Esophagus (tissue), 2 donors: ENCODE measurements around the gene GALNT9. TPM values are rescaled to one million over a fixed set of nuclear protein-coding genes. Genes with fewer than 3 reads are reported as not detected.

Experiments
- H3K27ac ChIP-seq, 2 donors: one replicate each; pipeline ENCODE4 v1.5.1; 2013; ENCODE audit warnings: low read depth in 2 of 2, mild to moderate bottlenecking in 2 of 2, inconsistent platforms in 1 of 2, low read length in 1 of 2, moderate library complexity in 1 of 2
- H3K27me3 ChIP-seq, 2 donors: one replicate each; pipeline ENCODE4 v1.6.1; 2013; ENCODE audit warnings: low read length in 2 of 2, control low read depth in 1 of 2, mild to moderate bottlenecking in 1 of 2; ENCODE audit not compliant: insufficient read depth in 2 of 2, control insufficient read depth in 1 of 2
- H3K36me3 ChIP-seq, 2 donors: one replicate each; pipeline ENCODE4 v1.6.1; 2013; ENCODE audit warnings: low read length in 1 of 2; ENCODE audit not compliant: control insufficient read depth in 2 of 2, insufficient read depth in 2 of 2
- H3K4me1 ChIP-seq, 2 donors: one replicate each; pipeline ENCODE4 v1.6.1; 2013; ENCODE audit warnings: low read length in 1 of 2; ENCODE audit not compliant: control insufficient read depth in 2 of 2, insufficient read depth in 2 of 2
- H3K4me3 ChIP-seq, 2 donors: one replicate each; pipeline ENCODE4 v1.5.1; 2013; ENCODE audit warnings: low read length in 2 of 2, mild to moderate bottlenecking in 2 of 2, low read depth in 1 of 2, moderate library complexity in 1 of 2
- H3K9me3 ChIP-seq, 2 donors: one replicate each; pipeline ENCODE4 v1.6.1; 2013; ENCODE audit warnings: mild to moderate bottlenecking in 2 of 2, low read depth in 1 of 2, low read length in 1 of 2, moderate library complexity in 1 of 2; ENCODE audit not compliant: control insufficient read depth in 2 of 2, insufficient read depth in 1 of 2
- WGBS, 2 donors: extraction: QIAGEN DNeasy Blood & Tissue Kit; methylation state at CpG; one replicate each; pipeline ENCODE4 v1.1.7; 2013; 5-methylcytosine and 5-hydroxymethylcytosine counted together
- polyA plus RNA-seq, 2 donors: library from polyadenylated mRNA; stranded (reverse); fragments of 200-250 nt; gene quantifications; one replicate each; pipeline ENCODE4 v1.2.3, GENCODE V29; 2013
- donor health status: healthy with polysubstance abuse.
- donor health status: Bipolar disorder and iron deficiency.

GALNT9 gene
- polyA plus RNA-seq, 2 donors = not detected

DNA sequence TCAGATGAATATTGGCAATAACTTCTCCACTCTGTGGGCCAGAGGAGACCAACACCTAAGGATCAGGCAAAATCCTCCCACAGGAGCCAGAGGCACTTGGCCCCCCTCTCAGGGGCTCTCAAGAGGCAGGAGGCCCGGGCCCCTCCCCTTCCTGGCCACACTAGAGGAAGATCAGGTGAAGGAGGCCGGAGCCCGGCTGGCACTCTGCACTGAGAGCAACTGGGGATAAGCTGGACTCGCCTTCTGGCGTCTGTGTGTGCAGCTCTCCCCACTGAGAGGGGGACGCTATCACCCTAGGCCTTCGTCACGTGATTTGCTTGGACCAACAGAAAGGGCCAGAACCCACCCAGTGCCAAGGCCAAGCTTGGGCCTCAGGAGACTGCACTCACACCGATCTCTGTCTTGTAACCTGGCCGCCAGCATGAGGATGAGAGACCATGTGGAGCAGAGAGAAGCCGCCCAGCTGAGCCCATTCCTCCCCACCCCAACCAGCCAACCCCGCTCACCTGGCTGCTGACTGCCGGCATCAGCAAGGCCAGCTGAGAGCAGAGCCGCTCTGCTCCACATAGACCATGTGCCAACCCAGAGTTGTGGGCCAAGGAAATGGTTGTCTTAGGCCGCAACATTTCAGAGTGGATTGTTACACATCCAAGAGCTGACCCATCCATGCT lies 121.1 kb downstream of the GALNT9 start:
- H3K27me3 ChIP-seq = peaks cover 0 to 11% of the 10 kb centered on the region in 2 donors
- no peak overlapping the region for H3K4me3 ChIP-seq
- H3K9me3 ChIP-seq = peaks cover 0 to 6% of the 10 kb centered on the region in 2 donors
- peaks cover 3 to 12% of the 10 kb centered on the region in 2 donors for H3K4me1 ChIP-seq
- no peaks in the 10 kb centered on the region for H3K36me3 ChIP-seq
- no peak overlapping the region for H3K27ac ChIP-seq
- WGBS, 2 donors = 91 to 95% methylated on average over 15 of the region's 15 CpGs

DNA sequence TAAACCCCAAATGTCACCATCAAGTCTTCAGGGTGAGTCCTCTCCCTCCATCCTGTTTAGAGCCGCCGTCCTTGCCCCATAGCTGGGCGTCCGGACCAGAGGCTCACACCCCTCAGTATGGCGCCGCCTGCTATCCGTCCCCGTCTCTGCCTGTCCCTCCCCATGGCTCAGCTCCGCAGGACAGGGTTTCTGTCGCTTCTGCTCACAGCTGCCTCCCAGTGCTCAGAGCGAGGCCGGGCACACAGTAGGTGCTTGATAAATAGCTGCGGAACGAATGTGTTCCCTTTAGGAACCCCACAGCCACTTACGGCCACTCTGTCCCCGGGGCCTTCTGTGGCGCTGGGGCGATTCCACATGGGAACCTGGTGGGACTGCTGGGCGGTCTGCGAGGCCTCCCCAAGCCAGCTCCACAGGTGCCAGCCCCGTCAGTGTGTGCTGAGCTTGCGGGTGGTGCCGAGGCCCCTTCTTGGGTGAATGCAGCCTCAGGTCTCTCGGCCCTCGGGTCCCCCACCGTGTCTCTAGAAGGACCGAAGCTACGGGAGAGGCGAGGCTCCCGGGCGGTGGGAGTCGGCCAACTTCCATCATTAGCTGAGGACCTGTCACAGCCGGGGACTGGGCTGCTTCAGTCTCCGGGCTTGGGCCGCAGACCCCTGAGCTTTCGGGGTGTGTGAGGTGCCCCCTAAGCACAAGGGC lies 122.2 kb downstream of the GALNT9 start:
- no peaks in the 10 kb centered on the region for H3K36me3 ChIP-seq
- no peak overlapping the region for H3K27ac ChIP-seq
- peaks cover 0 to 8% of the 10 kb centered on the region in 2 donors for H3K9me3 ChIP-seq
- no peak overlapping the region for H3K4me3 ChIP-seq
- H3K27me3 ChIP-seq = peaks cover 0 to 11% of the 10 kb centered on the region in 2 donors
- 82 to 87% methylated on average over 36 of the region's 36 CpGs for WGBS, 2 donors
- peaks cover 3 to 12% of the 10 kb centered on the region in 2 donors for H3K4me1 ChIP-seq

DNA sequence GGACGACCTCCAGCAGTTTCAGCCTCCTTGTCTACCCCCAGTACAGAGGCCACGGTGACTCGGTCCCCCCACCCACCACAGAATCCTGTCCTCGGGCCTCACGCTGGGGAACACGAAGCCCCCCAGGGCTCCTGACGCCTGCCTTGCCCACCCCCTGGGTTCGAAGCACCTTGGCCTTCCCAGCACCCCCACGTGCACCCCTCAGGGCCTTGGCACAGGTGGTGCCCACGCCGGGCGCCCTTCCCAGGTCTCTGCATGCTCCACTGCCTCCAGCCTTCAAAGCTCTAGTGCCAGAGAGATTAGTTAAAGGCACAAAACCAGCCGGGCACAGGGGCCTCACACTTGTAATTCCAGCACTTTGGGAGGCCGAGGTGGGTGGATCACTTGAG lies 123.3 kb downstream of the GALNT9 start:
- 30 to 43% methylated on average over 14 of the region's 14 CpGs for WGBS, 2 donors
- H3K36me3 ChIP-seq = no peaks in the 10 kb centered on the region
- peaks cover 0 to 11% of the 10 kb centered on the region in 2 donors for H3K27me3 ChIP-seq

DNA sequence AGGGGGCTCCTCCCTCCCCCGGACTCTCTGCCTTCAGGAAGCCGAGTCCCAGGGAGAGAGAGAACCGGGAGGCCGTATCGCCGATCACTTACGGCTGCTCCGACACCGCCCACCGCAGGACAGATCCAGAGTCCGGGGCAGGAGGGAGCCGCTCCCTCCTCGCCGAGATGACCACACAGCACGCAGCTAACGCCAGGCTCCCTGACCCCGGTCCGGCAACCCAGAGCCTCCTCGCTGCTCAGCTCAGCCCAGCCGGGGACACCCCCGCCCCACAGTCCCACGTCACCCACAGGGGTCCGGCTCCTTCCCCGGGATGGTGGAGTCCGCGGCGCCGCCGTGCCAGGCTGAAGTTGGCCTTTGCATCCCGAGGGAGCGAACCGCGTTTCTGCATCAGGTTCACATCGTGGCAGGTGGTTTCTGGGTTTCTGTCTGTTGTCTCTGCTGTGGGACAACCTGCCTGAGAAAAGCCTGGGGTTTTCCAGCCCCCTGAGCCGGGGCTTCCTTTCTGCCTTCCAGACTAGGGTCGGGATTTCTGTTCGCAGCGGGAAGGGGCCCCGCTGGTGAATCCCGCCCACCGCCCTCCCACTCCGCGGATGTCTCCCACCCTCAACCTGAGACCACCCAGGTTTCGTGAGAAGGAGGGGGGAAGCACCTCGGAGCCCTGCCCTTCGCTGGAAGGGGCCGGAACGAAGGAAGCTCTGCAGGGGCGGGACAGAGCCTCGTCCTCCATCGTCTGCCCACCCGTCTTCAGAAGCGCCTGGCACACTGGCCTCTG lies 123.9 kb downstream of the GALNT9 start:
- H3K4me1 ChIP-seq = peaks cover 3 to 10% of the 10 kb centered on the region in 2 donors
- no peak overlapping the region for H3K4me3 ChIP-seq
- H3K36me3 ChIP-seq = no peaks in the 10 kb centered on the region
- H3K9me3 ChIP-seq = peaks cover 0 to 8% of the 10 kb centered on the region in 2 donors
- H3K27ac ChIP-seq = no peak overlapping the region
- WGBS, 2 donors = 3 to 4% methylated on average over 48 to 53 of the region's 53 CpGs
- peaks cover 0 to 11% of the 10 kb centered on the region in 2 donors for H3K27me3 ChIP-seq

More for the DNA sequence above, 123.3 kb downstream of the GALNT9 start:
- Histone ChIP-seq H3K9me3 (peaks cover 0 to 8% of the 10 kb centered on the region in 2 donors), H3K27ac (no peak overlapping the region), H3K4me3 (no peak overlapping the region), H3K4me1 (peaks cover 3 to 12% of the 10 kb centered on the region in 2 donors)

DNA sequence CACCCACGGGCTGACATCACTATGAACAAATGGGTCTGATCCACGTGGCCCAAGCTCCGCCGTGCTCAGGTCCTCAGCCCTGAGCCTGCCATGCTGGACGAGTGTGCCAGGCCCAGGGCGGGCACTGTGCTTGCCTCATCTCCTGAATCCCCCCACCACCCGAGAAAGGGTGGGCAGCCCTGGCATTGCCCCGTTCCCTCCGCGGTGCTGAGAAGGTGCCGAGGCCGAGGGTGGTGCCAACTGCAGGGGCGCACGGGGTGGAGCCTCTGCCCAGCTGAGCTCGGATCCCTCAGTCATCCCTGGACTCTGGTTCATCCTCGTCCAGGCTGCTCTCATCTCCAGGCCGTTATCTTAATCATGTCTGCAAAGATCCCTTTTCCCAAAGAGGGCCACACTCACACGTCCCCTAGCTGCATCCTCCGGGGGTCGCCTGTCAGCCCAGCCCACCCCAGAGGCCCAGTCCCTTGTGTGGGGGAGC lies 124.6 kb downstream of the GALNT9 start:
- no peak overlapping the region for H3K4me3 ChIP-seq
- H3K27me3 ChIP-seq = peaks cover 0 to 11% of the 10 kb centered on the region in 2 donors
- H3K27ac ChIP-seq = no peak overlapping the region
- H3K36me3 ChIP-seq = no peaks in the 10 kb centered on the region
- WGBS, 2 donors = 28 to 36% methylated on average over 20 of the region's 20 CpGs
- H3K4me1 ChIP-seq = peaks cover 0 to 8% of the 10 kb centered on the region in 2 donors
- H3K9me3 ChIP-seq = peaks cover 0 to 8% of the 10 kb centered on the region in 2 donors

DNA sequence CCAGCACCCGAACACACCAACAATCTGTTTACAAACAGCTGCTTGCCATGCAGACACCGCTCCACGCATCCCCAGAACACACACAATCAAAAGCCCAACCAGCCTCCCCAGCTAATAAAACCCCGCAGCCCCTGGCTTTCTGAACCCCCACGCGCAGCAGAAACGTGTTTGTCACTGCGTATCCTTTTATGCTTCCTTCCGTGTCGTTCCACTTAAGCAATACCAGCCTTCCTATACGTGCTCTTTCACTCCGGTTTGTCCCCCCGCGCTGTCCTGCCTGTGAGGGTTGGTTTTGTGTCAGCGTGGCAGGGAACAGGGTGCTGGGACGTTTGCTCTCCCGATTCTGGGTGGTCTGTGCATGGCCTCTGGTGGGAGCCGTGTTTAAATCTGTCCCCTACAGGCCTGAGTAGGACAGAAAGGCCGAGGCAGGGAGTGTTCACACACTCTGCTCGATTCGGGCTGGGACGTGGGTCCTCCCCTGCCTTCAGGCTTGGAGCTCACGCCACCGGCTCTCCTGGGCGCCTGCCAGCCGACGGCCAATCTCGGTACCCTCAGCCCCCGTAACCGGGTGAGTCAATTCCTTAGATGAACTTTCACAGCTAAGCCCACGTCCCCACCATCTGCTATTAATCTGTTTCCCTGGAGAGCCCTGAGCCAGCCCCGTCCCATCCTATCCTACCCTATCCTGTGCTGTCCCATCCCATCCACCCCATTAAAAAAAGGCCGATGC lies 125.2 kb downstream of the GALNT9 start:
- Histone ChIP-seq H3K36me3 (no peaks in the 10 kb centered on the region), H3K9me3 (peaks cover 0 to 8% of the 10 kb centered on the region in 2 donors), H3K27ac (no peak overlapping the region), H3K4me1 (peaks cover 0 to 8% of the 10 kb centered on the region in 2 donors), H3K27me3 (peaks cover 0 to 11% of the 10 kb centered on the region in 2 donors), H3K4me3 (no peak overlapping the region)
- WGBS, 2 donors = 41 to 54% methylated on average over 33 of the region's 33 CpGs

DNA sequence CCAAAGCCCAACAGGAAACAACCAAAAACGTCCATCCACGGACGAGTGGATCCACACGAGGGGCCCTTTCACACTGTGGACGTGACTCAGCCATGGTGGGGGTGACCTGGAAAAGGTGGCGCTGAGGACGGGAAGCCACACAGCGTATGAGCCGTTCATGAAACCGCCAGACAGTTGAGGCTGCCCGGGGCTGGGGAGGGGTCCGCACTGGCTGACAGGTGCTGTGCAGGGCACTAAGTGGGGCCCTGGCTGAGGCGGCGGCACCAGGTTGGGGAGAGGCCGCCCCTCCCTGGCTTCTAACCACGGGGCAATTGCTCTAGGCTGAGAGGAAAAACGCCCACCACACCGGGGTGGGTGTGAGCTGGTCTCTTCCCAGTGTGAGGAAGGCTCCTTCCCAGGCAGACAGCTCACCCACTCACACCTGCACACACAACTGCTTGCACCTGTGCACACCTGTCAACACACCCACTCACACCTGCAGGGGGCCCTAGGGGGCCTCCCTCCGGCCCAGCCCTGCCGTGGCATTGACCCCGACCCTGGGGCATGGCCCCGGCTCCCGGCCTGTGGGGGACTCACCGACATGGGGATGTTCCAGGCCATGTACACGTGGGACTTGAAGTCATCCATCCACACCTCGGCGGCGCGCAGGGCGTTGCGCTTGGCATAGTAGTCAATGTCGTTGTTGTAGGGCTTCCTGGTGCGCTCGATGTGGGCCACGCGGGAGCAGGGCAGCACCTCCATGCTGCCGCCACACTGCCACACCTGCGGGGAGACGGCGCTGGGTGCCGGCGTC lies 126.3 kb downstream of the GALNT9 start:
- WGBS, 2 donors = 76 to 78% methylated on average over 42 of the region's 42 CpGs

DNA sequence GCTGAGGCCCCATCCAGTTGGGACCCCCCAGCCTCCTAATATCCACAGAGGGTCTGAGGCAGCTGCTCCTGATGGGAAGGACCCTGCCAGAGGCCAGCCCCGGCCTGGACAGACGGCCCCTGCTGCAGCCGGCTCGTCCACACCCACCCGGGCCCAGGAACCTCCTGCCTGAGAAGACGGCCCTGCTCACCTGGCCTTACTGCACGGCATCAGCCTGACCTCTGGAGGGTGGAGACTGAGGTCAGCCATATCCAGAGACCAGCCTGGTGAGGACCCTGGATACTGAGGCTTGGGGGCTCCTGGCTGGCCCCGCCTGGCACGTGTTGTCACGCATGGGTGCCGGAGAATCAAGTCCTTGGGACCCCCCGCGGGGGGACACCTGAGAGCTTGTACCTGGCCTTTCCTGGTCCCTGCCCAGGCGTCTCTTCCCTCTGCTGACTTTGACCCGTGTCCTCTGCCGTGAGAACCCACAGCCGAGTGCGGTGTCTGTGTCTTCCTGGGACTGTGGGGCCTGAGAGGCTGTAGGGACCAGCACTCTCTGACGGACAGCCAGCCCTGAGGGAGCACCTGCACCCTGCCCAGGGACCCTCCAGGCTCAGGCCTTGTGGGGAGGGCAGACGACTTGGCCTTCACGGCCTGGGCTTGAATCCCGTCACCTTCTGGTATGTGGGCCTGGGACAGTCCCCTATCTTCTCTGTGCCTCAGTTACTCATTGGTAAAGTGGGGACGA lies 127.8 kb downstream of the GALNT9 start:
- Histone ChIP-seq H3K27me3 (peaks cover 0 to 11% of the 10 kb centered on the region in 2 donors), H3K27ac (no peak overlapping the region), H3K4me3 (no peak overlapping the region), H3K36me3 (no peaks in the 10 kb centered on the region), H3K4me1 (peaks cover 0 to 8% of the 10 kb centered on the region in 2 donors), H3K9me3 (peaks cover 0 to 4% of the 10 kb centered on the region in 2 donors)
- WGBS, 2 donors = 75 to 85% methylated on average over 23 of the region's 23 CpGs

More for the DNA sequence above, 126.3 kb downstream of the GALNT9 start:
- Histone ChIP-seq H3K27me3 (peaks cover 0 to 11% of the 10 kb centered on the region in 2 donors), H3K36me3 (no peaks in the 10 kb centered on the region), H3K4me3 (no peak overlapping the region), H3K9me3 (peaks cover 0 to 4% of the 10 kb centered on the region in 2 donors), H3K4me1 (peaks cover 0 to 8% of the 10 kb centered on the region in 2 donors), H3K27ac (no peak overlapping the region)
